GM19238 (cell line): ENCODE results near the gene XAGE2.
A peak's percentile ranks its signal among the peaks of the same experiment; 100 is the strongest.
"Not testable (repeated sequence)": the region's sequence is repeated elsewhere in the genome, so short reads cannot be mapped to it uniquely, and the experiment has no call there.

Experiments used
- DNase-seq: peaks from one replicate; pipeline ENCODE4 v3.0.0; 2011; ENCODE audit warnings: low spot score; ENCODE audit not compliant: insufficient read length

Gene XAGE2

GRCh38 chrX:52368368-52369055 lies at the start of gene XAGE2:
TSS of gene XAGE2 (plus strand) at chrX:52369021. CDS start at chrX:52370015, 994 bp downstream.
- no peak for DNase-seq

DNA sequence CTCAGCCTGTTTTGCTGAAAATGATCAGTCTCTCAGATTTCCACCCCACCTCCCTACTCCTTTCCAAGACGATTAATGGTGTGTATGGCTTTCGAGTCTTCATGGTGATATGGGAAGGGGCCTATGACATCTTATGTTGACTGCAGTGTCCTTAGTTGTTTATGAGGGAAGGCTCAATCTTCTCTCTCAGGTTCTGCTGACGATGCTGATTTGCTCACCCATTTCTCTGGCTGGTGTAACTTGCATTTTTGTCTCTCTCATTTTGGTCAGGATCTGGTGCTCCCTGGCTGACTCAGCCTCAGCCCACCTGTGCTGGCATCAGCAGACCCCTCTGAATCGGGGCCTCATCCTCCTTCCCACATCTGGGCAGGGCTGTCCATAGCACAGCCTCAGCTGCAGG lies 31.4 kb upstream of the XAGE2 start:
- no peak for DNase-seq

GRCh38 chrX:52341493-52341892 lies 27.3 kb upstream of the XAGE2 start:
- no peak for DNase-seq

DNA sequence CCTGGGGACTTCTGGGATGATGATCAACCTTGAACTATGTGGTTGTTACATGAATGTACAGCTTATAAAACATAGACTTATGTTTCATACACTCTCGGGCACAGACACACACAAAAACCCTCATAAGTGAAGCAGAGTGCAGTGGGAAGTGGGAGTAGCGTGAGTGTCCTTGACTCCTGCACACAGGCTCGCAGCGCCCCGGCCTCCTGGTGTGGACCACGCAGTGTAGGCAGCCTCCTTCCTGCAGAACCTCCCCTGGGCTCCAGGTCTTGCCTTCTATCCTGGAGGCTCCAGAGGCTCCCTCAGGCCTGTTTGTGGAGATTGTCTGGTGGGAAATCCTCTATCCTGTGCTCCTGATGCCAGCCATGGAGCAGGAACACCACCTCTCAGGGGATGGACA lies 25.7 kb upstream of the XAGE2 start:
- DNase-seq: not testable (repeated sequence)

DNA sequence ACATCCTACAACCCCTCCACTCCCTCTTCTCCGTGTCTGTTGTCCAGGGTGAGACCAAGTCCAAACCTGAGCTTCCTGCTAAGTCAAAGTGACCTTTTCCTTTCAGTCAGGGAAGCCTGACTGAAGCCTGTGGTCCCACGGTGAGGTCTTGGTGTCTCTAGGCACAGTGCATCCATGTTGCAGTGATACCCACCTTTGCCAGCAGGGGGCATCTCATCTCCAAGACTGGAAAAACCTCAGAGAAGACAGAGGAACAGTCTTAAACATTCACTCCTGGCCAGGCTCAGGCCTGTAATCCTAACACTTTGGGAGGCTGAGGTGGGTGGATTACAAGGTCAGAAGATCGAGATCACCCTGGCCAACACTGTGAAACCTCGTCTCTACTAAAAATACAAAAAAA lies 23.4 kb upstream of the XAGE2 start:
- peak; percentile 4 for DNase-seq

GRCh38 chrX:52346174-52347165 lies 22.4 kb upstream of the XAGE2 start:
- DNase-seq: no peak

DNA sequence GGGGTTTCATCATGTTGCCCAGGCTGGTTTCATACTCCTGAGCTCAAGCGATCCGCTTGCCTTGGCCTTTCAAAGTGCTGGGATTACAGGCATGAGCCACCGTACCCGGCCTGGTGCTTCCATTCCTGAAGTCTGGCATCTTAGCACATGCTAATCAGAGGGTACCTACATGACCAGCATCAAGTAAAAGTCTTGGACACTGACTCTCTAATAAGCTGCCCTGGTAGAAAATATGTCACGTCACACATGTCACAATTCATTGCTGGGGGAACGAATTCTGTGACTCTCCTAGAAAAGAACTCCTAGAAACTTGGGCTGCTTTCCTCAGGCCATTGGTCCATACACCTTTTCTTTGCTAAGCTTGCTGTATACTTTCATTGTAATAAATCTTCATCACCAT lies 19.1 kb upstream of the XAGE2 start:
- DNase-seq: no peak

DNA sequence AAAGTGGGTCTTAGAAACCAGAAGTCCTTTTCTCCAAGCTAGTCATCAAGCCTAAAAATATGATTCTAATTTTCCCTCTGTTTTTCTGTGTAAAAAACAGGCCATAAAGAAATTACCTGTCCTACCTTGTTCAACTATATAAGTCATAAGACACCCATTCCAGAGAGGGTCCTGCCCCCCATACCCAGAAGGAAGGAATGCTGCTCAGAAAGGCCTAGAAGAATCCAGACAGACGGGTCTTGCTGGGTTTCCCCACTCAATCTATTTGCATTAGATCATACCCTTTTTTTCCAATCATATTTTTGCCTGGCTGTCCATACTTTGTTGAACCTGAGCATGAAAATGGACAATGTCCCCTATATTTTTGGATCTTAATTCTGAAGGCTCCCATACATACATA lies 16.3 kb upstream of the XAGE2 start:
- no peak for DNase-seq

DNA sequence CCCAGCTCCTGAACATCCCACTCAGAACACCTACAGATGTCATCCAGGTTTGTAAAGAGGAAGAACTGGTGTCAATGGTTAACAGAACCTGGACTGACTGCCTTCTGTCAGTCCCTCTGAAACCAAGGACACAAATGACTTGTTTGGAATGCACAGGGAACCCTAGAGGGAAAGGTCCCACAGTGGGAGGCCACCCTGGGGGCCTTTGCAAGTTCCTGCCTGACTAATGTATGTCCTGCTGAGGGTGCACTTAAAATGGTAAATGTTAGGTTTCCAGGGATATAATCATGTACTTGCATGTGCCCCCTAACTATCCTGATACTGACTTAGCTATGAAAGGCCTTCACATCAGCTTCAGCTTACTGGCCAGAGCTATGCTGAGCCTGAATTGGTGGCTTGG lies 15.0 kb upstream of the XAGE2 start:
- DNase-seq: no peak

DNA sequence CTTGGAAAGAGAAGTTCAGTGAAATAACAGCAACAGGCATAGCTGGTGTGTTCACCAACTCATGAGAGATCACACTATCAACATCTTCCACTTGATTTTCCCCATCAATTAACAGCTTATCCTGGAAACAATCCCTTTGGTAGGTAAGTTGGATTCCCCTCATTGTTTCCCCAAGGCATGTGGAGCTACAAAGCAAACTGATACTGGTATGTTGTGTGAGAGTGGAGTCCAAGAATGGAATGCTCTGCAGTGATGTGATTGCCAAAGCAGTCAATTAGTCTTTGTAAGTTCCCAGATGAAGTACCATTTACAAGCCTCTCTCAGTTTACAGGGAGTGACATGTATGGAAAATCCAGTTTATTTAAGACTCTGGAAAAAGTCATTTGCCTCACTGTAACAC lies 13.7 kb upstream of the XAGE2 start:
- no peak for DNase-seq

GRCh38 chrX:52359614-52360232 lies 9.1 kb upstream of the XAGE2 start:
- no peak for DNase-seq

GRCh38 chrX:52361941-52362340 lies 6.9 kb upstream of the XAGE2 start:
- no peak for DNase-seq

DNA sequence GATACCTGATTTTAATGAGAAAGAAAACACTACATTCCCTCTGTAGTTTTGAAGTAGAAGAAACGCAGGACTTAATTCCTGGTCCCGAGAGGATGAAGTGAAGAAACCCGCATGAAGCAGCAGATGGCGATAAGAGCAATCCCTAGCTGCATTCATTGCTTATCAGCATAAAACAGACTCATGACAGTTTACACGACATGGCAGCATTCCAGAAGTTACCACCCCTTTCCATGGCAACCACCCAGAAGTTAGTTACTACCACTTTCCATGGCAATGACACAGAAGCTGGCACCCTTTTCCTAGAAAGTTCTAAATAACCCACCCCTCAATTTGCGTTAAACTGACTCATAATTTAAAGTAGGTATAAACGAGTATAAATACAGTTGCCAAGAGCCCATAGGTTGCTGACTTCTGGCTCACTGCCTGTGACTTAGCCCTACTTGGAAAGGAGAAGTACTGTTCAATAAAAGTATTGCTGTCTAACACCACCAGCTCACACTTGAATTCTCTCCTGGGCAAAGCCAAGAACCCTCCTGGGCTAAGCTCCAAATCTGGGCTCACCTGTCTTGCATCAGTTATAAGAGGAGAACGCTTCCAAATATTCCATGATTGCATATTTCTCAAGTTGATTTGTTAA lies 5.5 kb upstream of the XAGE2 start:
- no peak for DNase-seq

- no peak for DNase-seq
Measured at GRCh38 chrX:52378870-52379269, 10.0 kb downstream of the XAGE2 start.

DNA sequence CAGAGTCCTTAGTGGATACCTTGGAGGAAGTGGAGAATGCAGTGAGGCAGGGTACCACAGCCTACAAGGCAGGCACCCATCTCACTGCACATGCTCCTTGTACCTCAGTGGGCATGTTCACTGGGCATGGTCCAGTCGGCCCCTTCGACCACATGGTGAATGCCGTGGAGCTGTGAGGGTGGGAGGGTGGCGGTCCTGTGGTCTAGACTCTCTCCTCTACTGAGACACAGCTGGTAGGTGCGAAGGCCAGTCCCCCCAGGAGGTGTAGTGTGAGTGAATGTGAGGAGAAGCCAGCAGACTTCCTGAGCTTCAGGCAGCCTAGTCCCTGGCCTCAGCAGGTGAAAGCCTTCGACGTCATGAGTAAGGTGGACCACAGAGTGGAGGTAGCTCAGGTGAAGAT lies 12.2 kb downstream of the XAGE2 start:
- no peak for DNase-seq

DNA sequence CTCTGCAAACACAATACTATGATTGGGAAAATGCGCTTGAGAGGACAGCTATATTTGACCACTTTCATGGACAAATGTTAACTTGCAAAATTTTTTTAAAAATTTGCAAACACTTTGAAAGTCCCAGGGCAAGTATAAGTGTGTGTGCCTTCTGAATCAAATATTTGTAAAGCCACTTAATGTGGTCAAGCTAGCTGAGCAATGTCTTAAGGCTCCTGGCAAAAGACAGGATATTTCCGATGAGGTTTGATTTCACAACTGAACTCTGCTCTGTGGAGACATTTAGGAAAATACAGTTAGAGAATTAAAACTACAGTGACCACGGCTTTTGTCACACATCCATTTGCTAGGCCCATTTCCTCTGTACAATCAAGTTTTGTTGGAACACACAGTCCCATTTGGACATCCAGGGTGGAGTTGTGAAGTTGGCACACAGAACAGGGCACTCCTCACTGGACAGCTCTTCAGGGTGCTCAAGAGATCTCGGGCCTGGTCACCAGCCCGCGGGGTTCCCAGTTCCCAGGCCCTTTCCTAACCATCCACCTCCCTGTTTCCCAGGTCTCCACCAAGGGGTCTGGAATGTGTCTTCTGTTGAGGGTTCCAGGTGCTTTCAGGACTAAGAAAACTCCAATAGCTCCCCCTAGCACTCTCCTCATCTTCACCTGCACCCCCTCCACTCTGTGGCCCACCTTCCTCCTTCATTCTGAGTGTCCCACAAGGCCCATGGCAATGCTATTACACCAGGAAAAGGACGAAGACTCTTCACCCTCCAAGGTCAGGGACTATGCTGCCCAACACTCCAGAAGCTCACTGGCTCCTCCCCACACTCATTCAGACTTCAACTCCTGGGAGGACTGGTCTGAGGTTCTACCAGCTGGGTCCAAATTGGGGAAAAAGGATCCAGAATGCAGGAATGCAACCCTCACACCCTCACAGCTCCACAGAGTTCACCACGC lies 41.9 kb downstream of the XAGE2 start:
- DNase-seq: no peak

- no peak for DNase-seq
Measured at GRCh38 chrX:52415304-52415703, 46.5 kb downstream of the XAGE2 start.

- no peak for DNase-seq
Measured at GRCh38 chrX:52416816-52417215, 48.0 kb downstream of the XAGE2 start.

GRCh38 chrX:52420824-52421443 lies 52.1 kb downstream of the XAGE2 start:
- no peak for DNase-seq

DNA sequence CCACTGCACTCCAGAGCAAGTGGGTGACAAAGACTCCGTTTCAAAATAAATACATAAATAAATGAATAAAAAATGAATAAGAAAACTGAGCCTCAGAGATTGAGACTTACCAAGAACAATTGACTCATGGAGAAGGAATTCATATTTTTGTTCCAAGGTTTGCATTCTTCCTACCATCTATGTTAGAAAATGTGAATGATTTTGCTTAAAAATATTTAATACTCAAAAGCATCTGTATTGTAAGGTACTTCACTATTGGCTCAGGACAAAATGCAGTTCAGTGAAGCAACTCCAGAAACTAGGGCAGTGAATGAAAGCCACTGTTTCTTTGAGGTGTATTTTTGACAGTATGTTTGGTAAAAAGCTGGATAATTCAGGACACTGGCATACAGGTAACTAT lies 54.1 kb downstream of the XAGE2 start:
- DNase-seq: no peak
